Ishikawa (cell line): ENCODE data around the gene B4GALNT4.

Experiments
- EGR1 ChIP-seq: IDR thresholded peaks from 2 replicates; pipeline ENCODE4 v1.6.1; 2012
- EP300 ChIP-seq: IDR thresholded peaks from 2 replicates; pipeline ENCODE4 v1.6.1; 2012; ENCODE audit warnings: borderline replicate concordance
- FOXM1 ChIP-seq: IDR thresholded peaks from 2 replicates; pipeline ENCODE4 v1.6.1; 2012; ENCODE audit warnings: low read depth, borderline replicate concordance
- MAX ChIP-seq: IDR thresholded peaks from 2 replicates; pipeline ENCODE4 v1.6.1; 2012
- TCF12 ChIP-seq: IDR thresholded peaks from 2 replicates; pipeline ENCODE4 v1.6.1; 2012; ENCODE audit warnings: low read depth
- USF1 ChIP-seq: IDR thresholded peaks from 2 replicates; pipeline ENCODE4 v1.6.1; 2012
- YY1 ChIP-seq: IDR thresholded peaks from 2 replicates; pipeline ENCODE4 v1.6.1; 2012; ENCODE audit warnings: low read depth
- ZBTB7A ChIP-seq: IDR thresholded peaks from 2 replicates; pipeline ENCODE4 v1.6.1; 2012; ENCODE audit warnings: low read depth

- TF ChIP-seq EP300 (no peak), FOXM1 (no peak), YY1 (no peak), EGR1 (no peak), USF1 (no peak), TCF12 (no peak), MAX (no peak), ZBTB7A (no peak)
These were observed 29.3 kb upstream of the B4GALNT4 start for GRCh38 chr11:339963-340362.
